Gastroesophageal sphincter (tissue), 4 donors: Measurements from ENCODE around the gene GALNT12. TPM values are rescaled to one million over a fixed set of nuclear protein-coding genes. Genes with fewer than 3 reads are reported as not detected.

Experiments used
- ATAC-seq: fragments of 150-250 bp; one replicate; pipeline ENCODE4 v1.9.1; 2016; ENCODE audit warnings: mild to moderate bottlenecking, moderate library complexity
- H3K27ac ChIP-seq, 4 donors: fragments of 200-600 bp; sonication (generic) in 3 of 4; 1 replicate in 3 of 4; 2 replicates in 1 of 4; pipeline ENCODE4 v1.5.1; 2016 to 2019
- H3K27me3 ChIP-seq: fragments of 200-600 bp; sonication (generic); one replicate; pipeline ENCODE4 v1.5.1; 2019
- H3K36me3 ChIP-seq, 2 donors: fragments of 200-600 bp; sonication (generic); one replicate each; pipeline ENCODE4 v1.5.1; 2019; ENCODE audit warnings: control low read depth in 1 of 2
- H3K4me1 ChIP-seq, 3 donors: fragments of 200-600 bp; sonication (generic); 1 replicate in 2 of 3; 2 replicates in 1 of 3; pipeline ENCODE4 v1.5.1; 2016 to 2019; ENCODE audit warnings: control low read depth in 2 of 3
- H3K4me3 ChIP-seq, 2 donors: fragments of 200-600 bp; sonication (generic); one replicate each; pipeline ENCODE4 v1.5.1; 2019; ENCODE audit warnings: mild to moderate bottlenecking in 1 of 2, moderate library complexity in 1 of 2
- H3K9me3 ChIP-seq, 3 donors: fragments of 200-600 bp; sonication (generic); one replicate each; pipeline ENCODE4 v1.5.1; 2017 to 2019; ENCODE audit warnings: control low read depth in 2 of 3
- CTCF ChIP-seq, 4 experiments: fragments of 200-600 bp in 2 of 4; fragments of 450-650 bp in 2 of 4; sonication (generic) in 1 of 4; IDR thresholded peaks; one replicate each; pipeline ENCODE4 v1.5.1; 2017 to 2019; ENCODE audit warnings: antibody characterized with exemption in 4 of 4, mild to moderate bottlenecking in 2 of 4, moderate library complexity in 2 of 4
- EP300 ChIP-seq: sonication (generic); formaldehyde crosslinking; IDR thresholded peaks from one replicate; pipeline ENCODE4 v1.6.1; 2017; ENCODE audit warnings: antibody characterized with exemption, mild to moderate bottlenecking
- POLR2A ChIP-seq, 2 donors: fragments of 450-650 bp; IDR thresholded peaks; one replicate each; pipeline ENCODE4 v1.6.1; 2017; ENCODE audit warnings: antibody characterized with exemption in 2 of 2, mild to moderate bottlenecking in 2 of 2, moderate library complexity in 1 of 2
- POLR2AphosphoS5 ChIP-seq: sonication (generic); formaldehyde crosslinking; IDR thresholded peaks from one replicate; pipeline ENCODE4 v1.6.1; 2017; ENCODE audit warnings: antibody characterized with exemption
- WGBS, 2 donors: methylation state at CpG; one replicate each; pipeline ENCODE4 v1.1.5; 2018; ENCODE audit warnings: low coverage in 1 of 2; 5-methylcytosine and 5-hydroxymethylcytosine counted together
- total RNA-seq, 4 donors: library from RNA; depleted of rRNA; stranded (reverse); fragments of >200 nt; gene quantifications; one replicate each; pipeline ENCODE4 v1.1.0, GENCODE V29; 2016

GALNT12 gene
- total RNA-seq, 4 donors from 2014 or later: 13.7 to 34.6 (median 15.2) TPM

- WGBS, 2 donors: 64 to 100% methylated on average over 1 of the region's 1 CpG
- no peak for ATAC-seq
- TF ChIP-seq POLR2A (IDR thresholded peaks at IDR 0.05) (no peak), POLR2AphosphoS5 (no peak), EP300 (no peak)
These were observed 75.8 kb downstream of the GALNT12 start for GRCh38 chr9:98883276-98883675.

GRCh38 chr9:98884849-98885248 lies 77.4 kb downstream of the GALNT12 start:
- ATAC-seq: no peak
- peaks cover 0 to 61% (median 2%) of the 10 kb centered on the region in 3 donors for H3K4me1 ChIP-seq
- WGBS, 2 donors: 91 to 100% methylated on average over 4 of the region's 4 CpGs
- no peaks in the 10 kb centered on the region for H3K27me3 ChIP-seq
- no peak overlapping the region for H3K27ac ChIP-seq
- H3K9me3 ChIP-seq: no peaks in the 10 kb centered on the region
- no peaks in the 10 kb centered on the region for H3K36me3 ChIP-seq
- no peak overlapping the region for H3K4me3 ChIP-seq
- no peak for TF ChIP-seq CTCF (IDR thresholded peaks at IDR 0.05)
- TF ChIP-seq POLR2AphosphoS5: no peak
- no peak for TF ChIP-seq POLR2A (IDR thresholded peaks at IDR 0.05)
- TF ChIP-seq EP300: no peak

More at GRCh38 chr9:98883276-98883675, 75.8 kb downstream of the GALNT12 start:
- Histone ChIP-seq H3K36me3 (no peaks in the 10 kb centered on the region), H3K27me3 (no peaks in the 10 kb centered on the region), H3K27ac (no peak overlapping the region), H3K4me3 (no peak overlapping the region), H3K9me3 (no peaks in the 10 kb centered on the region), H3K4me1 (peaks cover 0 to 55% (median 2%) of the 10 kb centered on the region in 3 donors)

DNA sequence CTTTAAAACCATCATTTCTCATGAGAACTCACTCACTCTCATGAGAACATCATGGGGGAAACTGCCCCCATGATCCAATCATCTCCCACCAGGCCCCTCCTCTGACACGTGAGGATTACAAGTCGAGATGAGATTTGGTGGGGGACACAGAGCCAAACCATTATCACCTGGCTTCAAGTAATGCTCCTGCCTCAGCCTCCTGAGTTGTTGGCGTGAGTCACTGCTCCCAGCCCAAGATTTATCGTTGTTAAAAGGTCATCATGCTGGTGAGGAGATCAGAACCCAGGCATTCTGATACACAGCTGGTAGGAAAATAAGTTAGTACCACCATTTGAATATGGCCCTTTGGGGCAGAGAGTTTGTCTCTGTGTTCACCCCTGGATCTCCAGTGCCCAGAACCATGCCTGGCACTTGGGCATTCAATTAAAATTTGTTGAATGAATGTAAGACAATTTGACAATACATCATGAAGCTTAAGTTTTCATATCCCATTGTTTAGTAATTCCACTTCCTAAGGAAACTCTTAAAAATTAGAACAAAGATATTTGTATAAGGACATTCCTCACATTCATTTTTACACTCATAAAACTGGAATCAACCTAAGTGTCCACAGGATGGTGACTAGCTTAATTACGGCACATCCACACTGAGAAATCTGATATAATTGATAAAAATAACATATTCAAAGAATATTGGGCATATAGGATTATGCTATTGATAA lies 78.3 kb downstream of the GALNT12 start:
- TF ChIP-seq CTCF (IDR thresholded peaks at IDR 0.05): no peak
- no peak for TF ChIP-seq POLR2AphosphoS5
- TF ChIP-seq EP300: no peak
- no peak for TF ChIP-seq POLR2A (IDR thresholded peaks at IDR 0.05)
- WGBS, 2 donors: 73 to 94% methylated on average over 3 to 5 of the region's 5 CpGs
- Histone ChIP-seq H3K4me3 (no peak overlapping the region), H3K27ac (peak overlapping the region in 3 of 4 donors; percentile 12 to 23 (median 13)), H3K36me3 (no peaks in the 10 kb centered on the region), H3K4me1 (peaks cover 0 to 52% (median 2%) of the 10 kb centered on the region in 3 donors), H3K27me3 (no peaks in the 10 kb centered on the region), H3K9me3 (no peaks in the 10 kb centered on the region)
- ATAC-seq: no peak

GRCh38 chr9:98886691-98887229 lies 79.3 kb downstream of the GALNT12 start:
- Histone ChIP-seq H3K27me3 (no peaks in the 10 kb centered on the region), H3K27ac (peak overlapping the region in 2 of 4 donors; percentile 12 to 49), H3K4me1 (peaks cover 0 to 47% (median 2%) of the 10 kb centered on the region in 3 donors), H3K4me3 (no peak overlapping the region), H3K36me3 (no peaks in the 10 kb centered on the region), H3K9me3 (no peaks in the 10 kb centered on the region)
- TF ChIP-seq POLR2AphosphoS5: no peak
- TF ChIP-seq EP300: no peak
- TF ChIP-seq POLR2A (IDR thresholded peaks at IDR 0.05): no peak
- no peak for TF ChIP-seq CTCF (IDR thresholded peaks at IDR 0.05)
- WGBS, 2 donors: 61 to 67% methylated on average over 1 to 6 of the region's 6 CpGs
- peak; percentile 52 for ATAC-seq

- no peak overlapping the region for H3K27ac ChIP-seq
- no peak for TF ChIP-seq POLR2A (IDR thresholded peaks at IDR 0.05)
- no peak for TF ChIP-seq POLR2AphosphoS5
- TF ChIP-seq CTCF (IDR thresholded peaks at IDR 0.05): no peak
- no peak for TF ChIP-seq EP300
- no peak for ATAC-seq
- H3K4me3 ChIP-seq: no peak overlapping the region
- H3K36me3 ChIP-seq: no peaks in the 10 kb centered on the region
- no peaks in the 10 kb centered on the region for H3K27me3 ChIP-seq
- 48 to 54% methylated on average over 4 to 6 of the region's 6 CpGs for WGBS, 2 donors
- H3K4me1 ChIP-seq: peaks cover 0 to 35% (median 0%) of the 10 kb centered on the region in 3 donors
- H3K9me3 ChIP-seq: no peaks in the 10 kb centered on the region
These were observed 80.5 kb downstream of the GALNT12 start for GRCh38 chr9:98887918-98888510.
